Uterus (tissue), 2 donors: Measurements from ENCODE around the gene ADNP.

Experiments used
- CTCF ChIP-seq, 4 experiments: fragments of 200-600 bp in 2 of 4; fragments of 450-650 bp in 2 of 4; sonication (generic) in 2 of 4; IDR thresholded peaks; one replicate each; pipeline ENCODE4 v1.5.1; 2016 to 2019; ENCODE audit warnings: antibody characterized with exemption in 4 of 4, mild to moderate bottlenecking in 2 of 4, moderate library complexity in 1 of 4
- POLR2A ChIP-seq, 2 donors: fragments of 450-650 bp; IDR thresholded peaks; one replicate each; pipeline ENCODE4 v1.6.1; 2016; ENCODE audit warnings: antibody characterized with exemption in 2 of 2, mild to moderate bottlenecking in 1 of 2, moderate library complexity in 1 of 2

- TF ChIP-seq POLR2A (IDR thresholded peaks at IDR 0.05): no peak
- no peak for TF ChIP-seq CTCF (IDR thresholded peaks at IDR 0.05)
Observed at GRCh38 chr20:50969435-50969834, 38.2 kb upstream of the ADNP start.
